ENCODE data around the gene CCS.
"Not testable (repeated sequence)": the region's sequence is repeated elsewhere in the genome, so short reads cannot be mapped to it uniquely, and the experiment has no call there.

DNA sequence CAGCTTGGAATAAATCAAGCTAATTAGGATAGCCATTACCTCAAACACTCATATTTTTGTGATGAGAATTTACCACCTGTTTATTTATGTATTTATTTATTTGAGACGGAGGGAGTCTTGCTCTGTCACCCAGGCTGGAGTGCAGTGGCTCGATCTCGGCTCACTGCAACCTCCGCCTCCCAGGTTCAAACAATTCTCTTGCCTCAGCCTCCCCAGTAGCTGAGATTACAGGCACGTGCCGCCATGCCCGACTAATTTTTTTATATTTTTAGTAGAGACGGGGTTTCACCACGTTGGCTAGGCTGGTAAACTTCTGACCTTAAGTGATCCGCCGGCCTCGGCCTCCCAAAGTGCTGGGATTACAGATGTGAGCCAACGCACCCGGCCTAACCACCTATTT lies 48.0 kb upstream of the CCS start:
- TF ChIP-seq, protein P1, sequence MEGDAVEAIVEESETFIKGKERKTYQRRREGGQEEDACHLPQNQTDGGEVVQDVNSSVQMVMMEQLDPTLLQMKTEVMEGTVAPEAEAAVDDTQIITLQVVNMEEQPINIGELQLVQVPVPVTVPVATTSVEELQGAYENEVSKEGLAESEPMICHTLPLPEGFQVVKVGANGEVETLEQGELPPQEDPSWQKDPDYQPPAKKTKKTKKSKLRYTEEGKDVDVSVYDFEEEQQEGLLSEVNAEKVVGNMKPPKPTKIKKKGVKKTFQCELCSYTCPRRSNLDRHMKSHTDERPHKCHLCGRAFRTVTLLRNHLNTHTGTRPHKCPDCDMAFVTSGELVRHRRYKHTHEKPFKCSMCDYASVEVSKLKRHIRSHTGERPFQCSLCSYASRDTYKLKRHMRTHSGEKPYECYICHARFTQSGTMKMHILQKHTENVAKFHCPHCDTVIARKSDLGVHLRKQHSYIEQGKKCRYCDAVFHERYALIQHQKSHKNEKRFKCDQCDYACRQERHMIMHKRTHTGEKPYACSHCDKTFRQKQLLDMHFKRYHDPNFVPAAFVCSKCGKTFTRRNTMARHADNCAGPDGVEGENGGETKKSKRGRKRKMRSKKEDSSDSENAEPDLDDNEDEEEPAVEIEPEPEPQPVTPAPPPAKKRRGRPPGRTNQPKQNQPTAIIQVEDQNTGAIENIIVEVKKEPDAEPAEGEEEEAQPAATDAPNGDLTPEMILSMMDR (IDR thresholded peaks at IDR 0.05), result not testable (repeated sequence)
- TF ChIP-seq POLR2A (IDR thresholded peaks at IDR 0.05), result not testable (repeated sequence)

Data from esophagus squamous epithelium (tissue), 4 donors.